Measurements from ENCODE around the gene LARGE1. TPM values are rescaled to one million over a fixed set of nuclear protein-coding genes. Genes with fewer than 3 reads are reported as not detected.

LARGE1 gene
- total RNA-seq, 1 experiment from 2014 or later = 4.1 TPM

DNA sequence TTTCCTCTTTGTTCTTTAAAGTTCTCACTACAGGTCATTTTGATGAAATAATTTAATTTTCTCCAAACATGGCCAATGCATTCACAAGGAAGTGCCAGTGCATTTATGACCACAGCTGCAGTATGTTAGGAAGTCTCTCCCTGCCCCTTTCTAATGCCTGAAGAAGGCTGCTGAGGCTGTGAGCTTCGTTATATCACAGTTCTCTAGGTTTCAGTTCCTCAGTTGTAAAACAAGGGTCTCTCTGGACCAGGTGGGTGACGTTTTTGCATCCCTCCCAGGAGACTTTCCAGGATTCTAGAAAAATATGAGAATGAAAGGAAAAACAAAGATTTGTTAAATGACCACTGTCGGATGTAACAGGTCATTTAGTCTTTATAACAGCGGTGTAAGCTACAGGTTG lies 171.6 kb downstream of the LARGE1 start:
- no peaks in the 10 kb centered on the region for H3K9me3 ChIP-seq

DNA sequence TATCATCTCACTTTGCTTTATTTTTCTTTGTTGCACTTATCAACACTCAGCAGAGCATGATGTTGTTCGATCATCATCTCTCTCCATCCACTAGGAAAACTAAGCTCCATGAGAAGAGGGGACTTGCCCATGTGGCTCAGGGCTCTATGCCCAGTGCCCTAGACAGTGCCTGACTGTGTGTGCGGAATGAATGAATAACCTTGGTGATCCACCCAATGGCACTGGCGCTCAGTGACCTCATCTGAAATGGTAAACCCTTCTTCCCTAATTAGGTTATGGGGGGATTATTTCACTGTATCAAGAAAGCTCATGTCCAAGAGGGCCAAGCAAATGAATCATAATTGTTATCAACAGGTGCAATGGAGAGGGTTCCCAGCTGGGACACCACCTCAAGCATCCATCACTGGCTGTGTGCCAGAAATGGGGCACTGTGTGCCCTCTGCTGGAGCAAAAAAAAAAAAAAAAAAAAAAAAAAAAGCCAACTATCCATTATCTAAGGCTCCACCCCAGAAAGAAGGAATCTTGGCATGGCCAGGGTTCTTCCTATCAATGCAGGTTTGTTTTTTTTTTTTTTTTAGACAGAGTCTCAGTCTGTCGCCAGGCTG lies 172.6 kb downstream of the LARGE1 start:
- DNase-seq = no peak
- Histone ChIP-seq H3K36me3 (no peaks in the 10 kb centered on the region), H3K4me3 (no peak overlapping the region), H3K9me3 (no peaks in the 10 kb centered on the region), H3K27me3 (no peaks in the 10 kb centered on the region)

More for the DNA sequence above, 171.6 kb downstream of the LARGE1 start:
- no peak for DNase-seq
- H3K36me3 ChIP-seq = no peaks in the 10 kb centered on the region
- no peaks in the 10 kb centered on the region for H3K27me3 ChIP-seq
- no peak overlapping the region for H3K4me3 ChIP-seq

DNA sequence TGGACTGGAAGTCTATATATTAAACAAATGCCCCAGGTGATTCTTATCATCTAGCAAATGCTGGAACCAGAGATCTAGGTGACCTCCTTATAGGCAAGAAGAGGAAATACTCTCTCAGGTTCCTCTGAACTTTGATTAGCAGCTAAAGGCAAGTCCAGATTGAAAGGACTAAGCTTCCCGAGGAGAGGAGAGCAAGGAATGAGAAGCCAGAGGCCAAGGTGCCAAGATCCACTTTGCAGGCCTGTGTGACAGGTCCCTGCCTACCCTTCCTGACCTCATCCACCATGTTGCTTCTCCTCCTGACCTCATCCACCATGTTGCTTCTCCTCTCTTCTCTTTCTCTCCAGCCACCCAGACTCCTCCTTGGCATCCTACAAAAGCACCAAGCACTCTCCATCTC lies 173.2 kb downstream of the LARGE1 start:
- Histone ChIP-seq H3K27me3 (no peaks in the 10 kb centered on the region), H3K4me3 (no peak overlapping the region), H3K9me3 (no peaks in the 10 kb centered on the region), H3K36me3 (no peaks in the 10 kb centered on the region)
- no peak for DNase-seq

DNA sequence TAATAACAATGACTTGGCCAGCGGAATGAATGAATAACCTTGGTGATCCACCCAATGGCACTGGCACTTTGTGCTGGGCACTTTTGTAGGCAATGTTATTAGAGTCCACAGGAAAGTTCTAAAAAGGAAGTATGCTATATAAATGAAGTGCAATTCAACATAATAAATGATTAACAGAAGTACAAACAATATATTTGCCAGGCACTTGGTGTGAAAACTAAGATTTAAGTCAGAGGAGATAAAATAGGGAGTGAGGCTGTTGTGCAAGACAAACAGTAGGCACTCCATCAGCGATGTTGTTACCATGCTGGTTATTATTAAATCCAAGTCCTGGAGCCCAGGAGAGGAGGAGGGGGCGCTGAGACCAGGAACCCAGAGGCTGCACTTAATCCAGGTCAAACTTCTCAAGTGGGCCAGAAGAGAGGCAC lies 173.8 kb downstream of the LARGE1 start:
- no peak overlapping the region for H3K4me3 ChIP-seq
- DNase-seq = no peak
- H3K27me3 ChIP-seq = no peaks in the 10 kb centered on the region
- H3K36me3 ChIP-seq = no peaks in the 10 kb centered on the region
- H3K9me3 ChIP-seq = no peaks in the 10 kb centered on the region

DNA sequence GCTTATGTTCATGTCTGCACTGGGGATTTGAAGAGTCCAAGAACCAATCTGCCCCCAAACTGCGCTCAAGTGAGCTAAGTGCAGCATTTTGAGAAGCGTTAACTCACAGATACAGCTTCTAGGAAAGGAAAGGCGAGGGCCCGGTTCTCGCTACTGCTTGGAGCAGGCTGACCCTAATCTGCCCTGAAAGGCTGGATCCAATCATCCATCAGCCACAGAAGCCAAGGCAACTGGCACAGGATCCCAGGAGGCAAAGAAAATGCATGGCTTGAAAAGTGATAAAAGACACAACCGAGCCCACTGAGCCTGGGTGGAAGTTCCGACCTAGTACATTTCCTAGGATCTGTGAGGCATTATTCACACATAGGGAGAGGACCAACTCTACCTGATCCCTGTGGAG lies 174.8 kb downstream of the LARGE1 start:
- no peak overlapping the region for H3K4me3 ChIP-seq
- H3K9me3 ChIP-seq = no peaks in the 10 kb centered on the region
- no peaks in the 10 kb centered on the region for H3K27me3 ChIP-seq
- no peak for DNase-seq
- no peaks in the 10 kb centered on the region for H3K36me3 ChIP-seq

DNA sequence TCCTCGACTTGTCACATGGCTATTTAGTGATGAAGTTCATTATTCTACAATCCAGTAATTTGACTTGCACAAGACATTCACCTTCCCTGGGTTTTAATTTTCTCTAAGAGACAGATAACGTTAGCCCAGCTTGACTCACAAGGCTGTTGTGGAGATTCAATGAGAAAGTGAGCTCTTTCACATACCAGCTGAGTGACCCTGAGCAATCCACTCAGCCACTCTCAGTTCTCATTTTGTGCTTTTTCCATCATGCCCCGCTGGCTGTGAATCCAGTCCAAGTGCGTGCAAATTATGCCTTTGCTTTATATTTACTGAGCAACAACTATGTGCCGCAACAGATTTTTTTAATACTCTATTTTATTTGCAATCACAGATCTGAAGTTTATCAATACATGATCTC lies 176.5 kb downstream of the LARGE1 start:
- no peak overlapping the region for H3K4me3 ChIP-seq
- no peaks in the 10 kb centered on the region for H3K27me3 ChIP-seq
- no peaks in the 10 kb centered on the region for H3K36me3 ChIP-seq
- no peak for DNase-seq
- H3K9me3 ChIP-seq = no peaks in the 10 kb centered on the region

DNA sequence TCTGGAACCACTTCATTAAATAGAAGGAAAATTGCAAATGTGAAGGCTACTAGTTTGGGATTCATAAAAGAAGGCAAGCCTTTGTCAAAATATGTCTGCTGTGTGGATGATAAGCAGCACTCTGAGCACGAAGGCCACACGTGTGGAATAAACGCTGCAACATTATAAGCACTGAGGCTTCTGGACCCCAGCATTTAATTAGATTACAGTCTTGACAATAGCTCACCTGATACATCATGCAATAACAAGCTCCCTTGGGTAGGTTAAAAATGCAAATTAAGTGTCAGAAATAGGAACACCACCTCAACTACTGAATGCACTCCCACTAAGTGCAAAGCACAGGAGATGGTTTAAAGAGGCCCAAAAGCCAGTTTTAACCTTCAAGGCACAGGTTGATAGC lies 179.3 kb downstream of the LARGE1 start:
- no peaks in the 10 kb centered on the region for H3K36me3 ChIP-seq
- no peak overlapping the region for H3K4me3 ChIP-seq
- no peak for DNase-seq
- no peaks in the 10 kb centered on the region for H3K27me3 ChIP-seq
- no peaks in the 10 kb centered on the region for H3K9me3 ChIP-seq

DNA sequence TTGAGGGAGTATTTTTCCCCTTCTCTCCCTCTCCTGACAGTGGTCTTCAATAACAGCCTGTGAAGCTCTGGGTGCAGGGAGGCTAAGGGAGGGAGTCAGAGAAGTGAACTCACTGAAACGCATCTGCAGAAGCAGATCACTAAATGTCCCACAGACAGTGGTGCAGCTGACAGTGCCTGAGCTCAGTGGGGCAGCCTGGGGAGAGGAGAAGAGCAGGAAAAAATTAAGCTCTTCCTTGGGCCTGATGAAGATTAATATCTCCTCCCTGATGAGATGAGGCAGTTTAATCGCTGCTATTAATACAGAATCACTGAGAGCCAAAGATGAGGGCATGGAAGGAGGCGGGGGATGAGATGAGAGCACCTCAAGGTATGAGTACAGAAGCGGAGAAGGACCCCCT lies 180.8 kb downstream of the LARGE1 start:
- Histone ChIP-seq H3K9me3 (no peaks in the 10 kb centered on the region), H3K27me3 (no peaks in the 10 kb centered on the region), H3K36me3 (no peaks in the 10 kb centered on the region), H3K4me3 (no peak overlapping the region)
- no peak for DNase-seq

DNA sequence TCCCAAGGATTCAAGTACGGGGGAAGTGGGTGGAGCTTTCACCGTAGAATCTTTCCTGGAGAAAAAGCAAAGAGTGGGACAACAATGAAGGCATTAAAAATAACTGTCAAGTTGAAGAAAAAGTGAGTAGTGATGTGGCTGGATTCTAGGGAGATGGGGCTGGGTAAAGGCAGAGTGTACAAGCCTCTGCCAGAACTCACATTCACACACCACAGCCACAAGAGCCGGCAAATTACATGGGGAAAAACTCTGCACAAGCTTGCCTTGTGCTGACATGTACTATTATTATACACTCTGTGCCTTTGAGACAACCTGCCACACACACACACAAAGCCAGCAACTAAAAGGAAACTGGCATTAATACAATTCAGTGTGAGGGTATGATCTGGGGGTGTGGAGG lies 182.6 kb downstream of the LARGE1 start:
- Histone ChIP-seq H3K9me3 (no peaks in the 10 kb centered on the region), H3K4me3 (no peak overlapping the region), H3K36me3 (no peaks in the 10 kb centered on the region), H3K27me3 (no peaks in the 10 kb centered on the region)
- DNase-seq = no peak

DNA sequence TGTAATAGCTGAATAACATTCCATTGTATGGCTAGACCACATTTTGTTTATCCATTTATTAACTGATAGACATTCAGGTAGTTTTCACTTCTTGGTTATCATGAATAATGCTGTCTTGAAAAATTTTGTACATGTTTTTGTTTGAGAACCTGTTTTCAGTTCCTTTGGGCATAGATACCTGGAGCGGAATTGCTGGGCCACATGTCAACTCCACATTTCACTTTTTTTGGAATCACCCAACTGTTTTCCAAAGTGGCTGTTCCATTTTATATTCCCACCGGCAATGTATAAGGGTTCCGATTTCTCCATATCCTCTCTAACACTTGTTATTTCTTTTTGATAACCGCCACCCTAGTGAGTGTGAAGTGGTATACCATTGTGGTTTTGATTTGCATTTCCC lies 184.3 kb downstream of the LARGE1 start:
- no peaks in the 10 kb centered on the region for H3K27me3 ChIP-seq
- H3K9me3 ChIP-seq = no peaks in the 10 kb centered on the region
- no peaks in the 10 kb centered on the region for H3K36me3 ChIP-seq
- H3K4me3 ChIP-seq = no peak overlapping the region
- no peak for DNase-seq

DNA sequence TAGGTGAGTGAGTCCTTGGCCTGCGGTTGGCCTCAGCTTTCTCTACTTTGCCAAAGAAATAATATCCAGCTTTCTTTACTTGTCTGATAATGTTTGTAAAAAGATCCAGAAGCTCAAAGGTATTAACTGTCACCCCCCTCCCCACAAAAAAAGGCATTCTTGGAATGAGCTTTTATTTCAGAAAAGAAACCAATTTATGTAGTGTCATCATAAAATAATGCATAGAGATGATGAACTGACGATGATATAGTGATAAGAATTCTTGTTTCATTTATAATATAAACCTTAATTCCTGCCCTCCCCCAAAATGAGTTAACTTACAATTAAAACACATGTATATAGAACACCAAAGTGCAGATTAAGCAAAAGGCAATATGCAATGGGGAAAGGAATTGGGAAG lies 191.4 kb downstream of the LARGE1 start:
- Histone ChIP-seq H3K36me3 (no peaks in the 10 kb centered on the region), H3K9me3 (no peaks in the 10 kb centered on the region)

DNA sequence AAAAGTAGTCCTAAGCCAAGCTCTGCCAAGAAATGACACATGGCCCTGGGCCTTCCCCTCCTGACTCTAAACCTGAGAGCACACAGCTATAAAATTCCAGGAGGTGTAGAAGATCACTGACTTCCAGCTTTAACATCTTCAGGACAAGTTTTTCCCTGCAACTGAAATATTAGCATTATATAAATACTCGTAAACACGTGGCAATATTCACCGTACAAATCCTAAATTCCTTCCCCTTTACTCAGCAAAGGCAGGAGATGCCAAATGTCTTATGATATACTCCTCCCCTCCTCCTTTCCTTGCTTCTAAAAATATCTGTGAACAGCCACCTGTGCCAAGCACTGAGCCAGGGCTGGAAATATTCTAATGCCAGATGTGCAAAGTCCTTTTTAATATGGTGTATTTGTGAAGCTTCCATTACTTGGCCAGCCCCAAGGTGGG lies 194.0 kb downstream of the LARGE1 start:
- Histone ChIP-seq H3K9me3 (no peaks in the 10 kb centered on the region), H3K27me3 (no peaks in the 10 kb centered on the region), H3K36me3 (no peaks in the 10 kb centered on the region), H3K4me3 (no peak overlapping the region)
- DNase-seq = peak; percentile 34

More for the DNA sequence above, 191.4 kb downstream of the LARGE1 start:
- H3K4me3 ChIP-seq = no peak overlapping the region
- no peaks in the 10 kb centered on the region for H3K27me3 ChIP-seq
- DNase-seq = no peak

DNA sequence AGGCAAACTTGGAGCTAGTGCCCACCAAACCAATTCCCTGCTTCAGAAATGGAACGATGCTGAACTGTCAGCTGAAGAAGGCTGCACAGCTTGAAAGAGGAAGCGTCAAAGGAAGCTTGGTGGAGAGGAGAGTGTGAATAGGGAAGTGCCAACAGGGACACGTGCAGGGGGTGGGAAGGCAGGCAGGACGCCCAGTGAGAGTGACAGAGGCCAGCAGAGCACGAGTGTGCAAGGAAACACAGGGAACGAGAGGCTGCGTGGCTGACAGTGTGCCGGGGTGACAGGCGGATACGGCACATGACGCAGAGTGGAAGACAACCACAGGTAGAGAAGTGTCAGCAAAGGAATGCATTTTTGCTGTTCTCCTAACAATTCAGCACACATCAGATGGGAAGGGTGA lies 196.4 kb downstream of the LARGE1 start:
- DNase-seq = no peak
- no peaks in the 10 kb centered on the region for H3K36me3 ChIP-seq
- no peaks in the 10 kb centered on the region for H3K9me3 ChIP-seq
- no peaks in the 10 kb centered on the region for H3K27me3 ChIP-seq
- no peak overlapping the region for H3K4me3 ChIP-seq

DNA sequence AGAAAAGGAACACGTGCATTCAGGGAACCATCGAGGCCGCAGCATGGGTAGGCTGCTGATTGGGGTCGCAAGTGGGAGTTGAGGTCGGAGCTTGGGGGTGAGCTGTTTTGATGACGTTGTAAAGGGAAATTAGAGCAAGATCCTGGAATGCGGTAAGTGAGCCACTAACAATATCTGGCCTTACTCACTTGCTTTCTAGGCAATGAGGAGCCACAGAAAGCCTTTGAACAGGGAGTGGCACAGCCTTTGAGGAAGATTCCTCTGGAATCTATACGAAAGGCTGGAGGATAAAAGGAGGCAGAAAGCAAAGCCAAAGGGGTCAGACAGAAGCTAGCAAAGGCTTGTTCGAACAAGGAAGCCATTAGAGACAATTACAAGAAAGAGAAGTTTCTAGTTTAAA lies 197.5 kb downstream of the LARGE1 start:
- no peak overlapping the region for H3K4me3 ChIP-seq
- no peak for DNase-seq

DNA sequence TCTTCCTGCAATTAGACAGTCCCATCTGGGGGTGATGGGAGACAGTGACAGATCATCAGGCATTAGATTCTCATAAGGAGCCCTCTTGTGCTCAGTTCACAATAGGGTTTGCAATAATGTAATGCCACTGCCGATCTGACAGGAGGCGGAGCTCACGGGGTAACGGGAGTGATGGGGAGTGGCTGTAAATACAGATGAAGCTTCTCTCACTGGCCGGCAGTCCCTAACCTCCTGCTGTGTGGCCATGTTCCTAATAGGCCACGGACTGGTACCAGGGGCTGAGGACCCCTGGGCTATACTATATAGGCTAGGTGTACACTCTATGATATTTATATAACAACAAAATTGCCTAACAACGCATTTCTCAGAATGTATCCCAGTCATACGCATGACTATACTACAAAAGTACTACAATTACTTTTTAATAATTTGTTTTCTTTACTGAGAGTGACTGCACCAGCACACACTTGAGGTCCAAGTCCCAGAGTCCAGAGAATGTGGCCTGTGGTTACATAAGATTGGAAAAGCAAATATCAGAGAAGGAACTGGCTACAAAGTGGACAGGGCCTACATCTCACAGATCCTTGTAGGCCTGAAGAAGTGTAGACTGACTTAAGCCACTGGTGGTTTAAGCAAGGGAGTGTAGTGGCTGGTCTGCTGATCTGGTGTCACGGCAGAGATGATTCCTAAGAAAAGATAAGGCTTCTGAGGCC lies 200.0 kb downstream of the LARGE1 start:
- no peaks in the 10 kb centered on the region for H3K27me3 ChIP-seq
- no peak for DNase-seq
- H3K9me3 ChIP-seq = no peaks in the 10 kb centered on the region
- H3K36me3 ChIP-seq = no peaks in the 10 kb centered on the region
- H3K4me3 ChIP-seq = no peak overlapping the region

More for the DNA sequence above, 197.5 kb downstream of the LARGE1 start:
- Histone ChIP-seq H3K9me3 (no peaks in the 10 kb centered on the region), H3K36me3 (no peaks in the 10 kb centered on the region), H3K27me3 (no peaks in the 10 kb centered on the region)

DNA sequence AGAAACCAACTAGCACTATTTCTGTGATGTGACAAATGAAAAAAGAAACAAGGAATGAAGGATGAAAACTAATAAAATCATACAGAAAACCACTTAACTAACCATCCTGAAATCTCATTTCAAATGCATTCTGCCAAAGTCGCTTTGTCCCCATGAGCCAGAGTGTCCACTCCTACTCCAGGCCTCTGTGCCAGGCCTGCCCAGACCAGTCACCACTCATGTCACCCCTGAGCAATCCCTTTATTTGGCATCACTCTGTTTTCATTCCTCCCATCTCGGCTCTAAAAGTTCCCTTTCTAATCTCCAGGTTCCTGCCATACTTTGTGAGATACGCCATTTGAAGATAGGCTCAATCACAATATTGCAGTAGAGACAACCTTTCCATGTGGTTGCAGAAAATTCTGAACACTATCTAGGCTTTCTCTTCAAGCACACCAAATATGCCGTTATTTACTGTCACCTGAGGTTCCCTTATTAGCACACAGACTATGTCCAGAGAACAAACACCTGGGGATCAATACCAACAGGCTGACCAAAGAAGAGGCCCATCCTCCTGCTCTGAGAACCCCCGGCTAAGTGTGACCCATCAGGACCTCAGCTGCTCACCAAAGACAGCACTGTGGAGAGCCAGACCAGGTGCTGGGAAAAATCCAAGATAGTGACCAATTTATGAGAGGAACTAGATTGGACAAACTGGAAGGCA lies 202.4 kb downstream of the LARGE1 start:
- no peak for DNase-seq
- no peaks in the 10 kb centered on the region for H3K9me3 ChIP-seq
- H3K36me3 ChIP-seq = no peaks in the 10 kb centered on the region
- no peaks in the 10 kb centered on the region for H3K27me3 ChIP-seq
- H3K4me3 ChIP-seq = no peak overlapping the region

DNA sequence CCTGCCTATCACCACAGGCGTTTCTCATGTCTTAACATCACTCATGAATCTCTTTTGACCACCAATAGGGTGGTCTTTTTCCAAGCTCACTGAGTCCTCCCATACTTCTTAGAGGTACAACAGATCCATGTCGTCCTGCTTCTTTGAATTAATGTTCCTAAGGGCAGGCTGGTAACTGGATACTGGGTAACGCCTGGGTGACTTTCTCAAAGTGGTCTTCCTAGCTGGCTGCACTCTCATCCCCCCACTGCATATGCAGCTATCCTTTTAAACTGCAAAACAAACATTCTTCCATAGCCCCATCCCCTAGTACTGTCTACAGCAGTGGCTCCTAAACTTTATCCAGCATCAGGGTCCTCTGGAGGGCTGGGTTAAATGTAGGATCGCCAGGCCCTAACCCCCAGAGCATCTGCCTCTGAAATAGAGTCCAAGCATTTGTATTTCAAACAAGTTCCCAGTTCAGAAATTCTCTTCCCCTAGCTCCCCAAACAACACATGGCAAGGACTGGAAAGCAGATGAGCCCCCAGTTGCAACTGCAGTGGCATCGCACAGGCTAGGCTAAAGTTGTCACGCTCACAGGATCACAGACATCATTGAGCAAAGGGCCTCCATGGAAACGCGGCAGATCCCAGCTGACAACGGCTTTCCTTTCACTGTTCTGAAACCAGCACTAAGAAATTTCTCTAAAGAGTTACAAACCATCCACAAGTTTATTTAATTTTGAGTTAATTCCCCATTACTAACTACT lies 204.9 kb downstream of the LARGE1 start:
- Histone ChIP-seq H3K36me3 (no peaks in the 10 kb centered on the region), H3K27me3 (no peaks in the 10 kb centered on the region), H3K4me3 (no peak overlapping the region), H3K9me3 (no peaks in the 10 kb centered on the region)
- no peak for DNase-seq
